Hematopoietic multipotent progenitor cell treated with erythropoietin and hydrocortisone succinate and interleukin-3 and kit ligand, for 6 days (in vitro differentiated cells): Measurements from ENCODE around the gene M1AP.

Source experiments
- DNase-seq: peaks from one replicate; pipeline ENCODE4 v3.0.0-alpha.2; 2015

Gene M1AP

DNA sequence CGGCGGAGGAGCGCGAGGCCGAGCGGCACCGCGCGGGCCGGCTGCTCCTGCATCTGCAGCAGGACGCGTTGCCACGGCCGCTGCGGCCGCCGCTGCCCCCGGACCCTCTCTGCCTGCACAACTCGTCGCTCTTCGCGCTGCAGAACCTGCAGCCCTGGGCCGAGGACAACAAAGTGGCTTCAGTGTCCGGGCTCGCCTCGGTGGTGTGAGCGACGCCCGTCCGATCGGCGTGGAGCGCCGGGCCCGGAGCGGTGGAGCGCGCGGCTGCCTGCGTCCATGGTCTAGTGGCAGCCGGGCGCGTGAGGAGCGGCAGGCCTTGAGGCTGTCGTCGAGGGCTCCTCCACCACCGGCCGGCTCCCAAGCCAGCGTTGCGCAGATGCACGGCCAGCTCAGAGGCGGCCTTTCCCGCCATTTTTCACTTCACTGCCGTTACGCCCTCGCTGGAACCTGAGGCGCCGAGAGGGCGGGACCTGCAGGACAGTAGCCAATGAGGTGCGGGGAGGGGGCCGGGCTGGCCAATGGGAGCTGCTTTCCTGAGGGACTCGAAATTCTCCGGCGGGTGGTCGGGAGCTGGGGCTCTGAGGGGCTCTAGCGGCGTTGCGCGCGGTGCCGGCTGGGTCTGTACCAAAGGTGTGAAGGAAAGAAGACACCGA, 132.0 kb downstream of the M1AP start:
- peak; percentile 88 for DNase-seq

DNA sequence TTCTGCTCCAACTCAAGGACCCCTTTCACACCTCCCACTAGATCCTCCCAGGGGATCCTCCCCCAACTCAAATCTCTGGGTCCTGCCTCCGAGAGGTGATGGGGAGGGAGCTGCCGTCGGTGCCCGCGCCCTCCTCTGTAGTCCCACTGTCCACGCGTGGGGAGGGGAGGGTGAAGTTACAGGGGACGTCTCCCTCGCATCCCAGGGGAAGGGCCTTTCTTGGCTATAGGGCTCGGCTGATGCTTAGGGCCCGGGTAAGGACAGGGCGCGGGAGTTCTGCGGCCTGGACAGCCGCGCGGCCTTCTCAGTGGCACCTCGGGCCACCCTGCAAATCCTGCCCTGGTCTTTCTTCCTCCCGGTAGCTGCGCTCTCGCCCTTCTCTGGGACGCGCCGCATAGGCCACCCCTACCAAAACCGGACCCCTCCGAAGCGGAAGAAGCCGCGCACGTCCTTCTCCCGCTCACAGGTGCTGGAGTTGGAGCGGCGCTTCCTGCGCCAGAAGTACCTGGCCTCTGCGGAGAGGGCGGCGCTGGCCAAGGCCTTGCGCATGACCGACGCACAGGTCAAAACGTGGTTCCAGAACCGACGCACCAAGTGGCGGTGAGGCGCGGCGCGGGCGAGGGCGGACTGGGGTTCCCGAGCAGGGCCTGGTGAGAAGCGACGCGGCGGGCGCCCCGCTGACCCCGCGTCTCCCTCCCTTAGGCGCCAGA, 132.7 kb downstream of the M1AP start:
- DNase-seq = no peak

DNA sequence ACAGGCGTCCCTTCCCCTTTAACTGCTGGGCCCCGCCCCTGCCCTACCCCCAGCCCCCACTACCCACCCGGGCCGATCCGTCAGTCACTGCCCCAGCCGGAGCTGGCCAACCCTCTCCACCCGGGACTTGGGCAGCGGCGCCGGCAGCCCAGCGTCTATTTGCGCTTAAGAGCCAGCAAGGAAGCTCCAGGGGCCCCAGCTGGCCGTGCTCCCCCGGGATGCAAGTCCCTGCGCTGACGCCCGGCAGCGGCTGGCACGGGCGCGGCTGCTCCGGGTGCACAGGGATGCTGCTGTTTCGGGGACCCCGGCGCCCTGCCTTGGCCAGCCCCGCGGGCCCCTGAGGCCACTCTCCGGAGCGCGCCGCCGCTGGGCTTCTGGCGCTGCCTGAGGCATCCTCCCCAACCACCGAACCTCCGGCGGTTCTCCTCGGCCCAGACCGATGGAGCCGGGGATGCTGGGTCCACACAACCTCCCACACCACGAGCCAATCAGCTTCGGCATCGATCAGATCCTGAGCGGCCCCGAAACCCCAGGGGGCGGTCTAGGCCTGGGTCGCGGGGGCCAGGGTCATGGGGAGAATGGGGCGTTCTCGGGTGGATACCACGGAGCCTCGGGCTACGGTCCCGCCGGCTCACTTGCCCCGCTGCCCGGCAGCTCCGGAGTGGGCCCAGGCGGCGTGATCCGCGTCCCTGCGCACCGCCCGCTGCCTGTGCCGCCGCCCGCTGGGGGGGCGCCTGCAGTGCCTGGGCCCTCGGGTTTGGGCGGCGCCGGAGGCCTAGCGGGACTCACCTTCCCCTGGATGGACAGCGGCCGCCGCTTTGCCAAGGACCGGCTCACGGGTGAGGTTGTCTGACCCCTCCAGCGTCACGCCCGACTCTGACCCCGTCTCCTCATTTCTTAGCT, 133.5 kb downstream of the M1AP start, which contains the start of gene TLX2:
Gene TLX2, plus strand, starts transcription at position 83 of the 903 bp plus-strand sequence. Its CDS starts 357 bp downstream, at position 440.
- no peak for DNase-seq

DNA sequence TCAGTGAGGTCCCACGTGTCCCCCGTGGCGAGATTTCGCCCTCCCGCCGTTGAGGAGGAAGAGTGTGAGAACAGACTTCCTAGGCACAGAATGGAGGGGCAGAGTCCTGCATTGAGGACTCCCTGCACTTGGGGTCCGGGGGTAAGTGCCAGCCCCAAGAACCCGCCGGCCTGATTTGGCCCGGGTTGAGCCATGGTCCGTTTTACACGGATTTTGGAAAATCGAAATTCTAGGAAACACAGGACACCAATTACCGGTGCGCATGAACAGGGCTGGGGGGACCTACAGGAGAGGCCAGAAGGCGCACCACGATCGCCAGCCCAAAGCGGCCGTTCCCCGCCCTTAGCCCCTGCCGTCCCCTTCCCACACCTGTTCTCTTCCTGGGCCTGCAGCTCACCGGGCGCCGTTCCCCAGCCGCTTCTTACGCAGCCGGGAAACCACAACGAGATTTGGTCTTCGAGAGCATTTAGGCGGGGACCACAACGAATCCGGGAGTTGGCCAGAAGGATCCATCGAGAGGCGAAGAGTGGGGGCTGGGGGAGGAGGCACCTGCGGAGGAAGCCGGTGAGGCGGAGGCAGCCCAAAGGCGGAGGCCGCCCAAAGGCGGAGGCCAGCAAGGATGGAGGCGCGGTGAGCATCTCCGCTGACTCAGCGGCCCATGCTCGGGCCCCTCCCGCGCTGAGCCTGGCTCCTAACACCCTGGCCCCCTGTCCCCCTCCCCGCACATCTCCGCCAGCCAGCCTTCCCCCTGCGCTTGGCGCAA, 134.3 kb downstream of the M1AP start:
- no peak for DNase-seq

DNA sequence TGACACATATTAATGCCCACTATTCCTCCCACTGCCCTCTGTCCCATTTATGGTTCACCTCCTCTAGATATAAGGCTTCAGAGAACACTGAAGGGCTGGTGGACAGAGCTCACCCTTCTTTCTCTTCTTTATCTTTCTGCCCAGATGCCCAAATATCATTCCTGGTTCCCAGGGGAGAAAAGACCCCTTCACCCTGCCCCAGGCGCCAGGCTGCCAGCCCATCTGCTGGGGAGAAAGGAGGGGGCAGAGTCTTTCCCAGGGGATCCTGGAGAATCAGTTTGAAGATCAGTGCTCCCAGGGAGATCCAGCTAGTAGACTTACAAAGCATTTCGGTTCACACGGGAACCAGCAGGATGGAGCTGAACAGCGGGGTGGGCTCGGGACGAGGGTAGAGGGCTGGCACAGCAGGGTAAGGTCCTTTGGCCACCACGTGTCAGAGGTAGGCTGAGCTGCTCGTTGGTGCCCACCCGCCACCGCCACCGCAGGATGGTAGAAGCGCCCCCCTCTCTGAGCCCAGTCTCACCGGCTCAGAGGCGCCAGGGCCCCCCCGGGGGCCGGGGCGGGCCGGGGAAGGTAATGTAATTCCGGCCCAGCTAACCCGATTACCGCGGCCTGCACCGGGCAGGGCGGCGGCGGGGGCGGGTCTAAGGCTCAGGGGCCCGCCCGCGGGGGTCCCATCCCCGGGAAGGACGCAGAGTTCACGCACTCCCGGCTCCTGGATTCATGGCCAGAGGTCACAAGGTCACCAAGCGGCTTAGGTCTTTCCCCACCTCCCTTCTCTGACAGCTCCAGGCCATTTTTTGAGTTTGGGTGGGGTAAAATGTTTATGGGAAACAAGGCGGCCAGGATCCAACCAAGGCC, 135.2 kb downstream of the M1AP start:
- no peak for DNase-seq

DNA sequence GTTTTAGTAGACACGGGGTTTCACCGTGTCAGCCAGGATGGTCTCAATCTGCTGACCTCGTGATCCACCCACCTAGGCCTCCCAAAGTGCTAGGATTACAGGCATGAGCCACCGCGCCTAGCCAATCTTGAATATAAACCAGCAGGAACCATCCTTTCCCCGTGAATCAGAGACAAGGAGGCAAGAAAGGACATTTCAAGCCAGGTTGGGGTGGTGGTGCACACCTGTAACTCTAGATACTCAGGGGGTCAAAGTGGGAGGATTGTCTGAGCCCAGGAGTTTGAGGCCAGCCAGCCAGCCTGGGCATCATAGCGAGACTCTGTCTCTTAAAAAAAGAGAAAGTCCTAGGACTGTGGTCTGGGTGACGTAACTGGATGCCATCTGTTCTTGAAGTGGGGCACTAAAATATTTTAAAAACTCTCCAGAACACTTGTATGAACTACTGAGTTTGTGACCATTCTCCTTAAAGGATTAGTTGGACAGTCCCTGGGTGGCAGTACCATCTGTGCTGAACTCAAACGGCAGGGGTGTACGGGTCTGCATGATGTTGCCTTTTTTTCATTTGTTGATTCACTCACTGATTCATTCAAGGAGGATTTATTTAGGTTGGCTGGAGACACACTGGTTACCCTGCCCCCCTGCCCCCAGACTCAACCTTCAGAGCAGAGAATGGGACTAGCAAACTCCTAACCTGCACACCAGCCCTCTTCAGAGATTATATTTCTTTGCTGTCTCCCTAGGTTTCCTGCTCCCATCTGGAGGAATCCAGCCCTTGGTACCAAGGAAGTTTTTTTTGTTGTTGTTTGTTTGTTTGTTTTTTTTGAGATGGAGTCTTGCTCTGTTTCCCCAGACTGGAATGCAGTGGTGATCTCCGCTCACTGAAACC, 136.8 kb downstream of the M1AP start:
- DNase-seq = no peak

DNA sequence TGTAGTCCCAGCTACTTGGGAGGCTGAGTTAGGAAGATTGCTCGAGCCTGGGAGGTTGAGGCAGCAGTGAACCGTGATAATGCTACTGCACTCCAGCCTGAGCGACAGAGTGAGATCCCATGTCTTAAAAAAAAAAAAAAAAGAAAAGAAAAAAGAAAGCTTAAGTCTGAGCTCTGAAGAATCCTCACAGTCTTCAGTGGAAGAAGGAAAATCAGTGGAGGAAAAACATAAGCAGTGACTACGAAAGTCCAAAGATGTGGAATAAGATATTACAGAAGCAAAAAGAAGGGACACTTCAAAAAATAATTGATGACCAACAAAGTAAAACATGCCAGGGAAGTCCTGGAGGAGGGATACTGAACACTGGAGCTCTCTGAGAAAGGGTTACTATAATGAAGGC, 137.9 kb downstream of the M1AP start:
- DNase-seq = no peak

DNA sequence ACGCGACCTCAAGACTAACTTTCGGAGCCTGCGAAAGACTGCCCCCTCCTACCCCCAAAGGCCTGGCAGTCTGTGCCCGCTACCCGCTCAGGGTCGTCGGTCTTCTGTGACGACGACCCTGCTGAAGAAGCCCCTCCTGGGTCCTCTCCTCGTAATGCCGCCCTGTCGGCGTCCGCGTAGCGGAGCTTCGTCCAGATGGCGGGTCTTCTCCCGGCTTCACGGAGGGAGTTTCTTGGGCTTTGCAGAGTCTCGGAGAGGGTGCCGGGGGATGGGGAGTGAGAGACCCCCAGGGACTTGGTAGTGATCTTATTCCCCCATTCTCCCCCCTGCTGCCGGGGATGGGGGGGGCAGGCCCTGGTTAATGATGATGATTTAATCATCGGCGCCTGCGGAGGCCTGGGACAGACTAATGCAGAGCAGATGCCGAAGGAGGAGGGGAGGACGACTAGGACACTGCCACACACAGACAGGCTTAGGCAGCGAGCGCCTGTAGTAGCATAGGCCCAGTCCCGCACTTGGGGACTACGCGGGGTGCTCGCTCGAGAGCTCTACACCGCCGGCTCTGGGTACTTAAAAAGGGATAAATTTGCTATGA, 140.1 kb downstream of the M1AP start:
- DNase-seq = peak; percentile 53
